Left lung (tissue), 10 donors: ENCODE data around the gene GCK. TPM values are rescaled to one million over a fixed set of nuclear protein-coding genes. Genes with fewer than 3 reads are reported as not detected.

Experiments
- ATAC-seq: fragments of 200-7000 bp; cut with Tn5 transposase; one replicate; pipeline ENCODE4 v1.9.1; 2020; ENCODE audit warnings: moderate library complexity
- DNase-seq, 4 donors: peaks; one replicate each; pipeline ENCODE4 v3.0.0-alpha.2; 2013 to 2020
- H3K27ac ChIP-seq, 2 donors: fragments of 200-600 bp; sonication (generic) in 1 of 2; one replicate each; pipeline versions ENCODE4 v1.5.0 to v1.8.0; 2020 to 2021
- H3K27me3 ChIP-seq, 2 donors: fragments of 200-600 bp; sonication (generic) in 1 of 2; one replicate each; pipeline versions ENCODE4 v1.5.0 to v1.8.0; 2020 to 2021
- H3K36me3 ChIP-seq, 2 donors: fragments of 200-600 bp; sonication (generic) in 1 of 2; one replicate each; pipeline versions ENCODE4 v1.5.0 to v1.8.0; 2020 to 2021
- H3K4me1 ChIP-seq, 2 donors: fragments of 200-600 bp; one replicate each; pipeline ENCODE4 v1.8.0; 2021
- H3K4me3 ChIP-seq, 2 donors: fragments of 200-600 bp; sonication (generic) in 1 of 2; one replicate each; pipeline versions ENCODE4 v1.5.0 to v1.8.0; 2020 to 2021; ENCODE audit warnings: mild to moderate bottlenecking in 1 of 2
- H3K9me3 ChIP-seq, 2 donors: fragments of 200-600 bp; sonication (generic) in 1 of 2; one replicate each; pipeline versions ENCODE4 v1.5.0 to v1.8.0; 2020 to 2021
- intact Hi-C, 2 donors: fragments of 100-400 bp; cut with DNase I; formaldehyde crosslinking; loops; one replicate each; pipeline versions ENCODE4 v1.11.2 to v1.14.2; 2022
- polyA plus RNA-seq, 6 donors: library from polyadenylated mRNA; unstranded; fragments of 120-200 nt; gene quantifications; one replicate each; pipeline ENCODE4 v1.2.1, GENCODE V29; 2013; ENCODE audit not compliant: insufficient read length in 6 of 6
- total RNA-seq, 2 donors: library from RNA; stranded (reverse); fragmentation: NEBNext Ultra II Directional; extraction: Animal tissue kit (Norgen Biotek cat#: 25700); gene quantifications; one replicate each; pipeline ENCODE4 v1.2.1, GENCODE V29; 2021
- TF ChIP-seq, protein P1 (sequence below), 2 donors: fragments of 200-600 bp; sonication (generic) in 1 of 2; IDR thresholded peaks; one replicate each; pipeline versions ENCODE4 v1.5.0 to v1.8.0; 2021; ENCODE audit warnings: antibody characterized with exemption in 2 of 2
- donor health status: DM: no; HTN: yes; CAD: no.
- donor health status: DM: no; HTN: no; CAD: no.

Gene GCK
- total and polyA plus RNA-seq, 8 donors, result 0.34 to 4.1 (median 2.5) TPM

- no peak overlapping the region for H3K4me3 ChIP-seq
- TF ChIP-seq, protein P1, sequence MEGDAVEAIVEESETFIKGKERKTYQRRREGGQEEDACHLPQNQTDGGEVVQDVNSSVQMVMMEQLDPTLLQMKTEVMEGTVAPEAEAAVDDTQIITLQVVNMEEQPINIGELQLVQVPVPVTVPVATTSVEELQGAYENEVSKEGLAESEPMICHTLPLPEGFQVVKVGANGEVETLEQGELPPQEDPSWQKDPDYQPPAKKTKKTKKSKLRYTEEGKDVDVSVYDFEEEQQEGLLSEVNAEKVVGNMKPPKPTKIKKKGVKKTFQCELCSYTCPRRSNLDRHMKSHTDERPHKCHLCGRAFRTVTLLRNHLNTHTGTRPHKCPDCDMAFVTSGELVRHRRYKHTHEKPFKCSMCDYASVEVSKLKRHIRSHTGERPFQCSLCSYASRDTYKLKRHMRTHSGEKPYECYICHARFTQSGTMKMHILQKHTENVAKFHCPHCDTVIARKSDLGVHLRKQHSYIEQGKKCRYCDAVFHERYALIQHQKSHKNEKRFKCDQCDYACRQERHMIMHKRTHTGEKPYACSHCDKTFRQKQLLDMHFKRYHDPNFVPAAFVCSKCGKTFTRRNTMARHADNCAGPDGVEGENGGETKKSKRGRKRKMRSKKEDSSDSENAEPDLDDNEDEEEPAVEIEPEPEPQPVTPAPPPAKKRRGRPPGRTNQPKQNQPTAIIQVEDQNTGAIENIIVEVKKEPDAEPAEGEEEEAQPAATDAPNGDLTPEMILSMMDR (IDR thresholded peaks at IDR 0.05), result no peak
- H3K4me1 ChIP-seq, result peaks cover 11 to 14% of the 10 kb centered on the region in 2 donors
- H3K36me3 ChIP-seq, result no peaks in the 10 kb centered on the region
- intact Hi-C loops, result no loop called here
- H3K9me3 ChIP-seq, result no peaks in the 10 kb centered on the region
- H3K27me3 ChIP-seq, result peaks cover 12 to 62% of the 10 kb centered on the region in 2 donors
- ATAC-seq (no peak), DNase-seq (no peak)
- H3K27ac ChIP-seq, result no peak overlapping the region
Measured at GRCh38 chr7:44143646-44144250, 45.5 kb downstream of the GCK start.

- intact Hi-C loops, result no loop called here
- TF ChIP-seq, protein P1 (IDR thresholded peaks at IDR 0.05), result no peak
- no peaks in the 10 kb centered on the region for H3K36me3 ChIP-seq
- H3K9me3 ChIP-seq, result no peaks in the 10 kb centered on the region
- H3K27ac ChIP-seq, result no peak overlapping the region
- no peak for DNase-seq
- peaks cover 12 to 45% of the 10 kb centered on the region in 2 donors for H3K27me3 ChIP-seq
- ATAC-seq, result no peak
- H3K4me1 ChIP-seq, result peaks cover 10 to 14% of the 10 kb centered on the region in 2 donors
- no peak overlapping the region for H3K4me3 ChIP-seq
Measured at GRCh38 chr7:44142028-44142427, 47.2 kb downstream of the GCK start.

- H3K4me3 ChIP-seq, result no peak within 1 kb of the TSS
- peaks cover 12 to 38% of the 10 kb centered on the region in 2 donors for H3K27me3 ChIP-seq
- H3K36me3 ChIP-seq, result no peaks in the 10 kb centered on the region
- H3K4me1 ChIP-seq, result peaks cover 4 to 11% of the 10 kb centered on the region in 2 donors
- TF ChIP-seq, protein P1 (IDR thresholded peaks at IDR 0.05), result no peak
- ATAC-seq (no peak), DNase-seq (no peak)
- no peaks in the 10 kb centered on the region for H3K9me3 ChIP-seq
- intact Hi-C loops, result no loop called here
- H3K27ac ChIP-seq, result no peak within 1 kb of the TSS
Measured at GRCh38 chr7:44141221-44141850, 47.9 kb downstream of the GCK start, which contains the start of gene MYL7. TSS of gene MYL7 (minus strand) at chr7:44141332. CDS start at chr7:44141305, 27 bp downstream.

DNA sequence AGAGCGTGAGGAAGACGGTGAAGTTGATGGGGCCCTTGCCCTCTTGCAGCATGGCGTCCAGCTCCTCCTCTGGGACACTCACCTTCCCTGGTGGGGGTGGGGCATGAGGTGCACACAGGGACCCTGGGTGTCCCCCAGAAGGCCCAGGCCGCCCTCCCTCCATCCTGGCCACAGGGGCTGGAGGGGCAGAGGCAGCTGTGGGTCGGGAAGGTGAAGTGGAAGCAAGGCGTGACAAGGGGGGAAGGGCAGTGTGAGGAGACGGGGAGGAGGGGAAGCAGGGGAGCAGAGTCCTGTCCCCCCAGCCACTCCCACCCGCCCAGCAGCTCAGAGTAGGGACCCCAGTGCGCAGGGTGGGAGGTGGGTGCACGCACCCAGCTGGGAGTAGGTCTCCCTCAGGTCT, 48.9 kb downstream of the GCK start:
- Histone ChIP-seq H3K27ac (no peak overlapping the region), H3K36me3 (no peaks in the 10 kb centered on the region), H3K4me1 (peaks cover 0 to under 1% of the 10 kb centered on the region in 2 donors), H3K9me3 (no peaks in the 10 kb centered on the region), H3K27me3 (peaks cover 6 to 28% of the 10 kb centered on the region in 2 donors), H3K4me3 (no peak overlapping the region)
- TF ChIP-seq, protein P1 (IDR thresholded peaks at IDR 0.05), result no peak
- intact Hi-C loops, result no loop called here
- DNase-seq (no peak), ATAC-seq (no peak)

DNA sequence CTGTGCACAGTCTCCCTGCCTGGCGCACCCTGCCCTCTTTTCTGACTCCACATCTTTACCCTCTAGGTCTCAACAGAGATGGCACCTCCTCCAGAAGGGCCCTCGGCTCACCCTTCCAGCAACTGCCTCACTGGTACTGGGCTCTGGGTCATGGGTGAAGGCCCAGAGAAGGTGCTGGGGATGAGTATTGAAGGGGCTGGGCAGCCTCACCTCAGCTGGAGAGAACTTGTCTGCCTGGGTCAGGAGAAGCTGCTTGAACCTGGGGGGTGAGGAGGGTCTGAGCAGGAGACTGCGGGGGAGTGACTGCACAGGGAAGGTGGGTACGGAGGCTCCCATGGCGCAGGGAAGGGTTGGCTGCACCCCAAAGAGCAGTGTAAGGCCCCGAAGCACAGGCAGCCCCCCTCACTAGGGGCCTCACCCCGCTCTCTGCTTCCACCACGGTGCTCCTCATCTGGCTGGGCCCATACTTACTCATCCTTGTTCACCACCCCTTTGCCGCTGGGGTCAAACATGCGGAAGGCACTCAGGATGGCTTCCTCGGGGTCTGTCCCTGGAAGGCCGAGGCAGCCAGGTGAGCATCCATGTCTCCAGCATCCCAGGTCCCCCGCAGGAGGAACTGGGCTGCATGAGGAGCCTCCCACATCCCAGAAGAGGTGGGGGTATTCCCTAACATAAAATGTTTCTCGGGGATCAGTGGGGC, 49.8 kb downstream of the GCK start:
- ATAC-seq (no peak), DNase-seq (no peak)
- Histone ChIP-seq H3K9me3 (no peaks in the 10 kb centered on the region), H3K4me3 (no peak overlapping the region), H3K27me3 (peaks cover 1 to 19% of the 10 kb centered on the region in 2 donors), H3K36me3 (no peaks in the 10 kb centered on the region), H3K4me1 (no peaks in the 10 kb centered on the region), H3K27ac (no peak overlapping the region)
- intact Hi-C loops, result no loop called here
- TF ChIP-seq, protein P1 (IDR thresholded peaks at IDR 0.05), result no peak
